Chondrocyte (in vitro differentiated cells): ENCODE results near the gene CES1. TPM values are rescaled to one million over a fixed set of nuclear protein-coding genes. Genes with fewer than 3 reads are reported as not detected.

Experiments
- DNase-seq: peaks from one replicate; pipeline ENCODE4 v3.0.0; 2021; ENCODE audit warnings: mixed read lengths, low spot score
- H3K27ac Mint-ChIP-seq: one replicate; pipeline ENCODE4 v1.8.0; 2021; ENCODE audit warnings: mild to moderate bottlenecking, moderate library complexity, mixed read lengths; ENCODE audit not compliant: unreplicated experiment
- H3K27me3 Mint-ChIP-seq: 2 replicates; pipeline ENCODE4 v1.8.0; 2021; ENCODE audit warnings: low read depth, mixed read lengths
- H3K36me3 Mint-ChIP-seq: 2 replicates; pipeline ENCODE4 v1.8.0; 2021; ENCODE audit warnings: low read depth, mixed read lengths
- H3K4me1 Mint-ChIP-seq: 2 replicates; pipeline ENCODE4 v1.8.0; 2021; ENCODE audit warnings: low read depth, mild to moderate bottlenecking, mixed read lengths
- H3K4me3 Mint-ChIP-seq: one replicate; pipeline ENCODE4 v1.8.0; 2021; ENCODE audit warnings: mild to moderate bottlenecking, moderate library complexity, mixed read lengths; ENCODE audit not compliant: unreplicated experiment
- H3K9me3 Mint-ChIP-seq: 2 replicates; pipeline ENCODE4 v1.8.0; 2021; ENCODE audit warnings: low read depth, mixed read lengths
- CTCF ChIP-seq: fragments of 200-600 bp; sonication (generic); IDR thresholded peaks from 2 replicates; pipeline ENCODE4 v1.5.0; 2021; ENCODE audit warnings: antibody characterized with exemption, mild to moderate bottlenecking, moderate library complexity
- total RNA-seq: library from RNA; stranded (reverse); gene quantifications from 3 replicates; pipeline ENCODE4 v1.2.1, GENCODE V29; 2021

Gene CES1
- total RNA-seq, 1 donor from 2014 or later = not detected

- H3K27me3 Mint-ChIP-seq = peaks cover 38% of the 10 kb centered on the region
- no peaks in the 10 kb centered on the region for H3K4me1 Mint-ChIP-seq
- no peak overlapping the region for H3K27ac Mint-ChIP-seq
- no peak for TF ChIP-seq CTCF
- H3K36me3 Mint-ChIP-seq = no peaks in the 10 kb centered on the region
- no peaks in the 10 kb centered on the region for H3K9me3 Mint-ChIP-seq
- DNase-seq = no peak
- H3K4me3 Mint-ChIP-seq = no peak overlapping the region
Measured at GRCh38 chr16:55853114-55853513, 20.2 kb upstream of the CES1 start.

DNA sequence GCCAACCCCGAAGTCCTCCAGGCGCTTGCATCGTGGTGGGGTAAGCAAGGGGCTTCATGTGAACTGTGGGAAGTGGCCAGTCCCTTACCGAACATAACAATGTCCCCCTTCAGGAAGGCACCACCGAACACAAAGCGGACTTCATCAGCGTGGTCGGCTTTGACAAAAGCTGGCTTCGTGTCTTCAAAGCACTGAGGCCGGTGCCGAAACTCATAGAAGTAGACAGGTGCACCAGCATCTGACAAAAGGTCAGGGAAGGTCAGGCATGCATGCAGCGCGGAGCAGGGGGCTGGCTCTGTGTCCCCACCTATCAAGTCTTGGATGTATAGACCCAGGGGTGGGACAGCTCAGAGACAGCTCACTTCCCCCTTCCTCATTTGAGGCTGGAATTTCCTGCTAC is 16.6 kb upstream of the CES1 start:
- no peak for DNase-seq
- Mint-ChIP-seq H3K27ac (no peak overlapping the region), H3K4me3 (no peak overlapping the region), H3K36me3 (no peaks in the 10 kb centered on the region), H3K4me1 (no peaks in the 10 kb centered on the region), H3K9me3 (no peaks in the 10 kb centered on the region), H3K27me3 (peaks cover 48% of the 10 kb centered on the region)
- no peak for TF ChIP-seq CTCF

DNA sequence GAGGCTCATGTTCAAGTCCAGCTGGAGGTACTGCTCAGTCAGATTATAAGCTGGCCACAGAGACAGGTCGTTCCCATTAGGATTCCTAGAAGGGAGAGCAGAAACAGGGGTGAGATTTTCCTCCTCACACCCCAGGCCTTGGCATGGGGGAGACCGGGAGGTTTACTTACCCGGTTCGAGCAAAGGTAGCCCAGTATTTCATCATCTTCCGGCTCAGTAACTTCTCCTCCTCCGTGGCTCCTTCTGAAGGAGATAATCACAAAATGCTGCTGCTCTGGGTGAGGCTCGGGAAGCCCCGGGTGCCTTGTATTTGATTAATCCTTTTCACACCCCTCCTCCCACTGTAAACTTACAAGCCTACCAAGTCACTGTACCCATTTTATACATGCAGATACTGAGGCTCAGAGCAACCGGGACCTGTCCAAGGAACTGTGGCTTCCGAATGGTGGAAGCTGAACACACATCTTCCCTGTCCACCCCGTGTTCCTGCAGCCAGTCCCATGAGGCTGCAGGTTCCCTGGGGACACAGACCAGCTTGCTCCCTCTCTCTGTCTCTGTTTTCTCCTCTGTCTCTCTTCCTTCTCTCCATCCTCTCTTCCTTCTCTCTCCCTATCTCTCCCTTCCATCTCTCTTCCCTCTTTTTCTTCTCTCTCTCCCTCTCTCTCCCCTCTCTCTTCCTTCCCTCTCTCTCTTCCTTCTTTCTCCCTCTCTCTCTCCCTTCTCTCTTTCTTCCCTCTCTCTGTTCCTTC is 13.9 kb upstream of the CES1 start:
- Mint-ChIP-seq H3K36me3 (no peaks in the 10 kb centered on the region), H3K4me3 (no peak overlapping the region), H3K27ac (no peak overlapping the region), H3K4me1 (no peaks in the 10 kb centered on the region), H3K27me3 (peaks cover 45% of the 10 kb centered on the region), H3K9me3 (no peaks in the 10 kb centered on the region)
- no peak for TF ChIP-seq CTCF
- no peak for DNase-seq

DNA sequence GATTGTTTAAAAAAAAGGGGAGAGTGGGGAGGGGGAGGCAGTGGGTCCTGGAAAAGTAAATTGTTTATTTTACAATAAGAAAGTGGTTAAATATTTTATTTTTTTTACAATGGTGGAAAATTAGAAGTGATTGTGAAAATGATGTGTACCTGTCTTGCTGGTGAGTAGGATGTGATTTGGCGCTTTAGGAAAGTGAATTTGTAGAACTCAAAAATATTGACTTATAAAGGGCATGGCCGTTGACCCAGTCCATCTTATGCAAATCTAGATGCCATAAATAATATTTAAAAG is 10.2 kb upstream of the CES1 start:
- Mint-ChIP-seq H3K4me1 (no peaks in the 10 kb centered on the region), H3K9me3 (no peaks in the 10 kb centered on the region), H3K27me3 (peaks cover 39% of the 10 kb centered on the region)

GRCh38 chr16:55842369-55843104 is 9.6 kb upstream of the CES1 start:
- H3K27ac Mint-ChIP-seq = no peak overlapping the region
- no peak overlapping the region for H3K4me3 Mint-ChIP-seq
- no peaks in the 10 kb centered on the region for H3K36me3 Mint-ChIP-seq
- H3K4me1 Mint-ChIP-seq = no peaks in the 10 kb centered on the region
- H3K9me3 Mint-ChIP-seq = no peaks in the 10 kb centered on the region
- H3K27me3 Mint-ChIP-seq = peaks cover 41% of the 10 kb centered on the region
- peak; percentile 92 for TF ChIP-seq CTCF
- no peak for DNase-seq

More for the DNA sequence above, 10.2 kb upstream of the CES1 start:
- Mint-ChIP-seq H3K36me3 (no peaks in the 10 kb centered on the region), H3K4me3 (no peak overlapping the region), H3K27ac (no peak overlapping the region)
- TF ChIP-seq CTCF = peak; percentile 56
- no peak for DNase-seq
